GM13976 (cell line): ENCODE results near the gene ACRV1.

Experiments used
- DNase-seq: peaks from one replicate; pipeline ENCODE4 v3.0.0; 2012; ENCODE audit warnings: low spot score
- CTCF ChIP-seq: IDR thresholded peaks from 2 replicates; pipeline ENCODE4 v1.5.1; 2012; ENCODE audit warnings: borderline replicate concordance, mild to moderate bottlenecking; ENCODE audit not compliant: insufficient read depth; ENCODE audit errors: extremely low read depth, missing control alignments, control extremely low read depth
- in situ Hi-C: fragments of 300-500 bp; cut with MboI; formaldehyde crosslinking; loops from one replicate; pipeline ENCODE4 v1.12.0; 2022; ENCODE audit warnings: low sequenced_read_pairs, mixed read lengths, inconsistent platforms; ENCODE audit not compliant: unreplicated experiment

The ACRV1 gene

GRCh38 chr11:125679837-125680236, 810 bp downstream of the ACRV1 start:
- no peak for DNase-seq
- in situ Hi-C loops, result no loop called here
- no peak for TF ChIP-seq CTCF

GRCh38 chr11:125679397-125679796, 1.2 kb downstream of the ACRV1 start:
- TF ChIP-seq CTCF, result no peak
- in situ Hi-C loops, result no loop called here
- no peak for DNase-seq

- DNase-seq, result no peak
Measured at GRCh38 chr11:125675196-125675595, 5.5 kb downstream of the ACRV1 start.

GRCh38 chr11:125674210-125674609, 6.4 kb downstream of the ACRV1 start:
- in situ Hi-C loops, result no loop called here
- no peak for DNase-seq
- no peak for TF ChIP-seq CTCF

More at GRCh38 chr11:125675196-125675595, 5.5 kb downstream of the ACRV1 start:
- in situ Hi-C loops, result no loop called here
- no peak for TF ChIP-seq CTCF

GRCh38 chr11:125671561-125671960, 9.1 kb downstream of the ACRV1 start:
- in situ Hi-C loops, result no loop called here
- no peak for DNase-seq
- TF ChIP-seq CTCF, result no peak

- DNase-seq, result no peak
- in situ Hi-C loops, result no loop called here
- no peak for TF ChIP-seq CTCF
Measured at GRCh38 chr11:125670172-125670571, 10.5 kb downstream of the ACRV1 start.

GRCh38 chr11:125667151-125667550, 13.5 kb downstream of the ACRV1 start:
- no peak for DNase-seq
- no peak for TF ChIP-seq CTCF
- in situ Hi-C loops, result no loop called here
